ENCODE results near the gene MEIOSIN.
"Not testable (repeated sequence)": the region's sequence is repeated elsewhere in the genome, so short reads cannot be mapped to it uniquely, and the experiment has no call there.

MEIOSIN gene, protein sequence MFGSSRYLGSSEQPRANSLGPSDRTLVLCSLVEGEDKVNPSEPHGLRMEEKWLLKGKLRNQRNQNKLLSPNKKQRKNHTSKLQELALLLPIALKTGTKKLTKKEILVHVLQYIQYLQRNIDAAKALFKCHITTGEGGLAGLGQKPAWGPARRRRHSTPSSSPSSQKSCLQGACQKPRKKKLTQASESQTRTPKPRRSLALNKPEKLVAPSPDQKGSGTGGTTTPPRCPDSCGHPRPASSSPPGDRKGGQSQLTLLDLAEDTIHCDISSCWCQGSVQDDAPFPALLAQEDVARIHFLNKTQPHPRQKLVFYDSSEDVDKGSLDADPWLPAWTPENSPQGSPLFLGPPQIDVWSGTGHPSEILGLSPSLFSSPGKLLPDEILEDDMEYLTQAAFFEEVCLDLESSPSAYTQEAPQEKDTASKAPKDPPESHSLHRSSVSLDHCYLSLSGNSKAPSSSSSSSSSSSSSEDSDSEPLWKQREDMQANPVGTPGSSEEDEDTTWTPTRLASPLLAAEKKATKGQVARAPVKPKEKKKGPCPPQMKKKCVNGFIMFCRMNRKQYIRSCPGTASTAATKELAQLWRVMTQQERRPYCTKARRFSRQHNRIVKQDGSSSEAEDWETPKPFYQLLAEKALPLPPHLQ

GRCh38 chr19:45733160-45733810, at the start of gene MEIOSIN:
Gene MEIOSIN (plus strand): TSS chr19:45733439. CDS start chr19:45735377, 1,938 bp downstream.
- no peak for DNase-seq

DNA sequence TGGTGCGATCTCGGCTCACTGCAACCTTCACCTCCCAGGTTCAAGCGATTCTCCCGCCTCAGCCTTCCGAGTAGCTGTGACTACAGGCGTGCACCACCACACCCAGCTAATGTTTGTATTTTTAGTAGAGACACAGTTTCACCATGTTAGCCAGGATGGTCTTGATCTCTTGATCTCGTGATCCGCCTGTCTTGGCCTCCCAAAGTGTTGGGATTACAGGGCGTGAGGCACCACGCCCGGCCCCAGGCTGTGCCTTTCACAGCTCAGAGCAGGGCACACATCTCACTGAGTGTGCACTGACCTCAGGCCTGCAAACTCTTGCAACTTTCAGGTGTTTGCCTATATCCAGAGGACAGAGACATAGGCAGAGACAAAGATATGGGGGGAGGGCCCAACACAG, 48.2 kb upstream of the MEIOSIN start:
- DNase-seq, result not testable (repeated sequence)

- no peak for DNase-seq
Measured at GRCh38 chr19:45687599-45687998, 45.6 kb upstream of the MEIOSIN start.

- DNase-seq, result peak; percentile 97
Measured at GRCh38 chr19:45691516-45692186, 41.6 kb upstream of the MEIOSIN start, which contains the start of gene SNRPD2. Gene SNRPD2 (minus strand): TSS chr19:45691953. CDS start chr19:45691888, 65 bp downstream.

DNA sequence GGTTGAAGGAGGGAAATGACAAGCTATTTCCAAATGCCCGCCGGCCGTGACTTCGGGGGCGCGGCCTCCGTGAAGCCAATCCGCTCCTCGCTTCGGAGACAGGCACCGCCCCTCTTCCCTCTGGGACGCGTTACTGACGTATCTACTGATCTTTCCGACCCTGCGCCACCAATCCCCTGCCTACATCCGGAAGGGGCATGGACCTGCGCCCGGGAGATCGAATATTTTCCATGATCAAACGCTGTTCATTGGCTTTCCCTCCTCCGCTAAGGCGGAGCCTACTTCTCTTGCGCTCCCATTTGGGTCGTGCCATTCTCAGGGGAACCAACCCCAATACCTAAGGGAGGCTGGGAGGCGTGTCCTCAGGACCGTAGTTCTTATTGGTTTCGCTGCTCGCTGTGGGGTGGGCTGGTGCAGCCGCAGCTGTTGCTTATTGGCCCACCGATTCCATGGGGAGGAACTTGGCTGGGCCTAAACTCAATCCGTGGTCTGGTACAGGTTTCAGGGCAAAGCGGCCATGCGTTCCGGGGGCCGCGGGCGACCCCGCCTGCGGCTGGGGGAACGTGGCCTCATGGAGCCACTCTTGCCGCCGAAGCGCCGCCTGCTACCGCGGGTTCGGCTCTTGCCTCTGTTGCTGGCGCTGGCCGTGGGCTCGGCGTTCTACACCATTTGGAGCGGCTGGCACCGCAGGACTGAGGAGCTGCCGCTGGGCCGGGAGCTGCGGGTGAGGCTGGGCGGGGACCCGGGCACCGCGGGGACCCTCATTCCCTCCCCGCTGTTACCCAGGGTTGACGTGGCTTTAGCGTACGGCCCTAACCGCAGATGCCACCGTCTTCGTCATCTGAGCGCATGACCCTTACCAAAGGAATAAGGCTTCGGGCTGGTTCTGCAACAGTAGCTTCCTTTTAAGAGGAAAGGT, 40.8 kb upstream of the MEIOSIN start, which contains the start of gene QPCTL:
Gene QPCTL (plus strand): TSS at position 480 of the 919 bp plus-strand sequence. CDS start 38 bp downstream, at position 518.
- peak; percentile 100 for DNase-seq

DNA sequence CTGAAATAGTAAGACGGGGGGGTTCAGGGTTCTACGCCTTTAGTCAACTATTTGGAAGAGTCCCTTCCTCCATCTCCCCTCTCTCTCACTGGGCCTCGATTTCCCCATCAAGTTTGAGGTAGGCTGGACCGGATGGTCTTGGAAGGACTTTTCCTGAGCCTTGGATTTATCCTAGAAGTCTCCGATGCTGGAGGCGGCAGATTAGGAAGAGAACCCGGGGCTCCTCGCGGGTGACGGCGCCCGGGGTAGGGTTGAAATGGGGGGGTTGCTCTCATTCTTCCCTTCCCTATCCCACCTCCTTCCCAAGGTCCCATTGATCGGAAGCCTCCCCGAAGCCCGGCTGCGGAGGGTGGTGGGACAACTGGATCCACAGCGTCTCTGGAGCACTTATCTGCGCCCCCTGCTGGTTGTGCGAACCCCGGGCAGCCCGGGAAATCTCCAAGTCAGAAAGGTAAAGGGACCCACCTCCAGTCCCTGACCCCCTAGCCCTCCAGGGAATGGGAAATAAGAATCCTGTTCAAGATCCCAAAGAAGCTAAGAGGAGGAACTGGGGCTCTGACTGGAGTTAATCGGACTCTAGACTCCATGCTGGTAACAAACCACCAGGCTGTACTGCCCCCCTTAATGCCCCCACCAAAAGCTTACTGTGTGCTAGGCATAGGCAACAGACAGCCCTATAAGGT, 40.0 kb upstream of the MEIOSIN start:
- peak; percentile 77 for DNase-seq

DNA sequence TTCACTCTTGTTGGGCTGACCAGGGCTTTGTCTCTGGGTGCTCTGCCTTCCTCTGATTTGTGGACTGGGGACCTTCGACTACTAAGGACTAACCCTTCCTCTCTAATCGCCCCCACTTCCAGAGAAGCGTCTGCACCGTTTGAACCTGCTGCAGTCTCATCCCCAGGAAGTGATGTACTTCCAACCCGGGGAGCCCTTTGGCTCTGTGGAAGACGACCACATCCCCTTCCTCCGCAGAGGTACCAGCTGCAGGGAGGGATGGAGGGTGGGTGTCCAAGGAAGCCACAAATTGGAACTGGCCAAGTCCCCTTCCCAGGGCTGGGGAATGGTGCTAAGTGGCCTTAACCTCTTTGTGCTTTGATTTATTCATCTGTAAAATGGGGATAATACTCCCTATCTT, 31.6 kb upstream of the MEIOSIN start:
- DNase-seq, result no peak

GRCh38 chr19:45705115-45705514, 28.1 kb upstream of the MEIOSIN start:
- DNase-seq, result no peak

GRCh38 chr19:45705710-45706415, 27.4 kb upstream of the MEIOSIN start:
- no peak for DNase-seq

- no peak for DNase-seq
Measured at GRCh38 chr19:45710356-45711130, 22.7 kb upstream of the MEIOSIN start.

- DNase-seq, result no peak
Measured at GRCh38 chr19:45711851-45712698, 21.2 kb upstream of the MEIOSIN start.

- no peak for DNase-seq
Measured at GRCh38 chr19:45712699-45713067, 20.6 kb upstream of the MEIOSIN start.

- no peak for DNase-seq
Measured at GRCh38 chr19:45713141-45713540, 20.1 kb upstream of the MEIOSIN start.

DNA sequence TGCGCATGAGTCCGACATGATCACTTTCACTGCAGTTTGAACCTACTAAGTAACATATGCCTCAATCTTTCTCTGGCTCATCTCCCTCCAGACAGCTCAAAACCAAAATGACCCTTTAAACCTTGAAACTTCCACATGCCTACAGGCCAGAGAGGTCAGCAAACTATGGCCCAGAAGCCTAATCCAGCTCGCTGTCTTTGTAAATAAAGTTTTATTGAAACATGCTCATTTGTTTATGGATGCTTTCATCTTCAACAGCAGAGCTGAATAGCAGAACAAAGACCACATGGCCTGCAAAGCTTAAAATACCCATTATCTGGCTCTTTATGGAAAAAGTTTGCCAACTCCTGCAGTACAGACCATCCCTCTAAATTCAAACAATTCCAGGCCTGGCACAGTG, 18.1 kb upstream of the MEIOSIN start:
- no peak for DNase-seq

GRCh38 chr19:45716359-45717130, 16.7 kb upstream of the MEIOSIN start:
- DNase-seq, result peak; percentile 48

- peak; percentile 100 for DNase-seq
Measured at GRCh38 chr19:45717131-45717982, 15.9 kb upstream of the MEIOSIN start.

Measured in NCI-H146 (cell line).